HG02798 (cell line): Measurements from ENCODE around the gene CCDC68.
"Not testable (repeated sequence)": the region's sequence is repeated elsewhere in the genome, so short reads cannot be mapped to it uniquely, and the experiment has no call there.

Experiments
- ATAC-seq: cut with Tn5 transposase; IDR thresholded peaks from one replicate; pipeline ENCODE4 v1.9.1; 2021; ENCODE audit warnings: mild to moderate bottlenecking; ENCODE audit not compliant: unreplicated experiment, poor library complexity

CCDC68 gene

DNA sequence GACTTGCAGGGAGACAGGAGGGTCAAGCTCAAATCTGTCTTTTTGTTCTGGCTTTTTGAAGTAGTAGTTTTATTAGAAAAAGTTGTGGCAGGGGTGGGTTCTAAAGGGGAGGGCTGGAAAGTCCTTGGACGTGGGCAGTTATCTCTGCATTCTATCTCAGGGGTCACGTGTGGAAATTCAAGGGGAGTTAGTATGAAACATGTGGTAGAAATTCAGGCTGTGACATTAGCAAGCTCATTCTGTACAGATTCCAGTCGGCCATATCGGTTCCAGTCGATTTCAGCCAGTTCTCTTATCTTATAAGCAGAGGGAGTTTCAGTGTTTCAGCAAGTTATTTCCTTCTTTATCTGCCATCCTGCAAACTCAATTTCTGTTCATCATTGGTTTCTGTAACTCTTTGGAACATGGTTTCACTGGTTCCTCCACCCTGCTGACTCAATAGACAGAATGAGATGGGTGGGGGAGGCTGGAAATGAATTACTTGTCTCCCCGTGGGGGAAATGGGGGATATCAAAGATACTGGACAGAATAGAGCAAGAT lies 78.0 kb downstream of the CCDC68 start:
- ATAC-seq = no peak

DNA sequence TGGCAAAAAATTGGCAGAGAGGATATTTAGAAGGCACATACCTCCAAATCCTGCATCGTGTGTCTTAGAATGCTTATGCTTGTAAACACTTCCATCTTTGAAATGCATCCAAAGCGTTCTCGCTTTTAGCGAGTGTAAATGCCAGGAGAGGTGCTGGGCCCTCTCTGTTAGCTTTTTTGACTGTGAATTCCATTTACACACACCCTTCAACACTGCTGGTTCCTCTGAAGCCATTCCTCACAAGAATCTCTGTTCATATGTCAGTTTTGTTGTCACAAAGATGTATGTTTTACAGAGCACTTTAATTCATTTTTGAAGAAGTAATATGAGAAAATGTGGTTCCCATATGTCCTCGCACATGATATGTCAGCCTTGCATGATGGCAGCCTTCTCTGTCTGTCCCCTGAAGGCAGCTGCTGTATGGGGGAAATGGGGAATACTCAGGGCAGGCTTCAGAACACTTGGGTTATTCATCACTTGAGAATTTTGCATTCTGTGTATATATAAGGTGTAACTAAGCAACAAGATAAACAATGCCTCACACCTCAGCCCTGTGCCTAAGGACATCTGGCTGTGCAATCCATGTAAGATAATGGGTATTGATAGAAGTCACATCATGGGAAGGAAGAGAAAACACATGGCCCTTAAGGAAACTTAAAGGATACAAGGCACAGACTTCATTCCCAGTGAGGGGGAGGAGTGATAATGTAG lies 78.7 kb downstream of the CCDC68 start:
- ATAC-seq = no peak

DNA sequence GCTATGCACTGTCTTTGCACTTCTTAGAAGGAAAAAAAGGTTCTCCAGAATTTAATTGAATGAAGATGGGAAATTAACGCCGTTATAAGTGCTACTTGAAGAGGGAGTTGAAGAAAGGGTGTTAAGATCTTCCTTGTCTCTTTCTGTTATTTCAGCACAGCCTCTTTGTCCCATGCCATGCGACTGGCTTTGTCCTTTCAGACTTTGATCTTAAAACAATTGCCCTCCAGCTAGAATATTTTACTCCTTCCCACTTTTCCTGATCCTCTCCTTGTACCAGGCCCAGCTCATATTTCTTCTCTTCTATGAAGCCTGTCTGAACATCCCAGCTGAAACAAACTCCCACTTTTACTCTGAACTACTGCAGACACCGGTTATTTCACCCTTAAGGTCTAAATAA lies 79.6 kb downstream of the CCDC68 start:
- no peak for ATAC-seq

DNA sequence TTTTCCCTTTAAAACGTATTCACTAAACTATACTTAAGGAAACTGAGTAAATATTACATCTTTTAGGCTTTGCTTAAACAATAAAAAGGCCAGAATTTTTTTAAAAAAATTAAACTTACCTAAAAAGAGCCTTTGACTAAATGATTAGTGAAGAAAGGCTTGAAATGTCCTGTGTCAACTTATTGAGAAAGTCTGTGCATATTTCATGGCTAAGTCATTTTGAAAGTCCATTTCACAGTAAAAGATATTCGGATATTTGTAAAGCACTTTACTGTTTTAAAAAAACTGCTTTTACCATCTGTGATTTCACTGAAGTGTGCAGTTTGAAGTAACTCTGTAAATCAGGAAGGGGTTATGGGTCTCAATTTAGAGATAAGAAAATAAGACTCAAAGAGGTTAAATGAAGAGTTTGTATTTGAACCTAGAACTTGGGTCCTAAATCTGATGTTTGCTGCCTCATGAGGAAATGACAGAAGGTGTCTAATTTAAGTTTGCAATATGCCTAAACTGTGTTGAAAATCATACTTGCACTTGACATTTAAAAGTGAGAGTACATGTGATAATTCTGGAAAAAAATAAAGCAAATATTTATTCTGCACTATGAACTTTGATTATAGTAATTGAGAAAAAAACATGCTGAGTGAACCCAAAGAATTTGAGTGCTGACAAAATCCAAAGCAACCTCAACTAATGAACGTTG lies 80.5 kb downstream of the CCDC68 start:
- no peak for ATAC-seq

DNA sequence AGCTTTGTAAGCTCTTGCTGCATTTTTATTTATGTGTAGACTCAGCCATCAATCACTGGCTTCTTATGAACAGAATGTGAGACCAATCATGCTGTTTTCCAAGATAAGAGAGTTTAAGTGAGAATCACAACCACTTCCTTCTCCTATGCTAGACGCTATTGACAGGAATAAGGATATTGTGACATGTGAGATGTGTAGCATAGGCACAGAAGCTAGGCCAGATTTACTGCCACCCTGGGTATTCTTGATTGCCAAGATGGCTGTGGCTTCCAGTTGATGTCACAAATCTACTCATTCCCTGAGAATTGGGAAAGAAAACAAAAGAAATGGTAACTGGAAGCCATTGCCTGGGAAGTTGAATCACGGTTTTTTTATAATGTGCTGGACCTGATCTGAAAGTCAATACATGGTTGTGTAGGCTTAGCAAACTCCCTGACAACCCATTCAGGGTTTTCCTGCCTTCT lies 81.1 kb downstream of the CCDC68 start:
- no peak for ATAC-seq

DNA sequence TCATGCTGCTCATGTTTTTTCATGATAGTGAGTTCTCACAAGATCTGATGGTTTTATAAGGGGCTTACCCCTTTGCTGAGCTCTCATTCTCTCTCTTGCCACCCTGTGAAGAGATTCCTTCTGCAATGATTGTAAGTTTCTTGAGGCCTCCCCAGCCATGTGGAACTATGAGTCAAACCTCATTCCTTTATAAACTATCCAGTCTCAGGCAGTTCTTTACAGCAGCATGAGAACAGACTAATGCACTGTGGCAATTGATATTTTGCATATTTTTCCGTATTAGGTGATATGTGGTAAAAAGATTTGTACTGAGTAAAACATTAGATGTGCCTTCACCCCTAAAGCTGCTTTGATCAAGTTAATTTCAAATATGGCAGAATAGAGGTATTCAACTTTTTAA lies 82.2 kb downstream of the CCDC68 start:
- ATAC-seq = no peak

DNA sequence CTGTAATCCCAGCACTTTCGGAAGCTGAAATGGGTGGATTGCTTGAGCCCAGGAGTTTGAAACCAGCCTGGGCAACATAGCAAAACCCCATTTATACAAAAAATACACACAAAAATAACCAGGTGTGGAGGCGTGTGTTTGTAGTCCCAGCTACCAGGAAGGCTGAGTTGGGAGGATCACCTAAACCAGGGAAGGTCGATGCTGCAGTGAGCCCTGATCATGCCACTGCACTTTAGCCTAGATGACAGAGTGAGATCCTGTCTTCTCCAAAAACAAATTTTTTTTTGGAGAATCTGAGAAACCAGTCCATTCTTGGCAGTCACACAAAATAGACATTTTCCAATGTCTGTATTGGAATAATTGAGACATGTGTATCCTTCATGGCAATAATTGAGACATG lies 84.2 kb downstream of the CCDC68 start:
- no peak for ATAC-seq

DNA sequence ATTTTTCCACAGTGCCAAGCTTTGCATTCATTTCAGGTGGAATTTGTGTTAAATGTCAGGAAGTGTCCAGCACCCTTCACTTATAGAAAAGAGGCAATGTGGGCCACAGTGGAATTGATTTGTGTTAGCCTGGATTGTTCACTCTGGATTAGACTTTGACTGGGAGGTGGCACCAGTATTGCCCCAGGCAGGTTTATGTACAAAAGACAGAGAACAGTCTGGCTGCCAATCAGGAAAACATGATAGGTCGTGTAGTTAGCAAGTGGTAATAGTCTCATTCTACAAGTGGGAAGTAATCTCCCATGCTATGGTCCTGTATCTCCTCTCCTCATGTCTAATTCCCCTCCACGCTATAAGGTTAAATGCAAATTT lies 85.4 kb downstream of the CCDC68 start:
- ATAC-seq = no peak

DNA sequence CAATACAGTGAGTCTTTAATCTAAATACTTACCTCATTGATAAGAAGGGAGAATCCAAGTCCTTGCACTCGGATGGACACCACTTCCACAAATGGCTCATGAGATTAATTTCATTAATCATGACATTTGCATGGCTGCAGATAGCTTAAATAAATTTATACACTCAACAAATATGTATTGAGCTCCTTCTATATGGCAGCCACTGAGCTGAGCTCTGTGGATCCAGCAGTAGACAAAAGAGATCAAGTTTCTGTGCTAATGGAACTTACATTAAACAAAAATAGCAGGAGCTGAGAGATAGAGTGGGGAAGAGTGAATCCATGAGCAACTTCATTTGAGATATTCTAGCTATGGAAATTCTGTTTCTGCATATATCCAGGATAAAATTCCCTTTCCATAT lies 86.6 kb downstream of the CCDC68 start:
- ATAC-seq = no peak

DNA sequence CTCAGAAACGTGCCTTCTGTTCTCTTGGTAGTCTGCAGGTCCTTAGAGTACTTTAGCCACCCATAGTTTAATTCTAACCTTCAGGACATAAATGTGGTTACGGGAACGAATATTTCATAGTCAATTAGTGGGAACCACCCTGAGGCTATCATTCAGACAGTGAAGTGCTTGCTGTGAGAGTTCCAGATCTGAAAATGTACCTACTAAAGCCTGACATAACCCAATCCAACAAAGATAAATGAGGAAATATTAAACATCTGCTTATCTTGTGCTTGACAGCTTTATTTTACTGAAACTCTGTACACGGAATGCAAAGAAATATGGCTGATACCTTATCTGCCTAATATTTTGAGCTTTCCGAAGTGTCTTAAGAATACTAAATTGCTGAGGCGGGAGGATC lies 88.0 kb downstream of the CCDC68 start:
- no peak for ATAC-seq

DNA sequence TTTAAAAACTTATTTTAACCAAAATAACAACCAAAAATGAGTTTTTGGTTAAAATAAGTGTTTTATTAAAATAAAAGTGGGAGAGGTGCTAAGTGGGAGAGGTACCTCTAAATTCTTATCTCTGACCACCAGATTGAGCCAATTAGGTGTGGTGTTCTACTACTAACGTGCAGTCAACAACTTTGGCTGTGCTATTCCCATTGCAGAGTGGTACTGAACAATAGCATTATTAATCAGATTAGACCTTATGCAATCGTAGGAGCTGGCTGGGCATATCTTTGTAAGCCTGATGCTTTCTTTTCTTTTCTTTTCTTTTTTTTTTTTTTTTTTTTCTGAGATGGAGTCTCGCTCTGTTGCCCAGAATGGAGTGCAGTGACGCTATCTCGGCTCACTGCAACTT lies 92.1 kb downstream of the CCDC68 start:
- ATAC-seq = no peak

DNA sequence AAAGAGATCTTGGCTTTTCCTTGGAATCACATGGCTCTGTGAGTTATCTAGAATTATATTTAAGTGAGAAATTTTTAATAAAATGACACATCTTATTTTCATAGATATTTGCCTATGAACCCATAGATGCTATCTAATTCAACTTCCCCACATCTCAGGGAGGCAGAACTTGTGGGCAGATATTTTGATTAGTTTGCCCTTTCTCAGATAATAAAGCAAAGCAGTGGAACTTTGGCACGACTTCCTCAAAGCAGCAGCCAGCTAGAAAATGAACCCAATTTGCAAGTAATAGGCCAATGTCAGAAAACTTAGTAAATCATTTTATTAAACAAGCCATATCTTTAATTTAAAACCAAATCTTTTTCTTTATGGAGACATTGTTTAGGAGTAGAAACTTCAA lies 98.3 kb downstream of the CCDC68 start:
- no peak for ATAC-seq

DNA sequence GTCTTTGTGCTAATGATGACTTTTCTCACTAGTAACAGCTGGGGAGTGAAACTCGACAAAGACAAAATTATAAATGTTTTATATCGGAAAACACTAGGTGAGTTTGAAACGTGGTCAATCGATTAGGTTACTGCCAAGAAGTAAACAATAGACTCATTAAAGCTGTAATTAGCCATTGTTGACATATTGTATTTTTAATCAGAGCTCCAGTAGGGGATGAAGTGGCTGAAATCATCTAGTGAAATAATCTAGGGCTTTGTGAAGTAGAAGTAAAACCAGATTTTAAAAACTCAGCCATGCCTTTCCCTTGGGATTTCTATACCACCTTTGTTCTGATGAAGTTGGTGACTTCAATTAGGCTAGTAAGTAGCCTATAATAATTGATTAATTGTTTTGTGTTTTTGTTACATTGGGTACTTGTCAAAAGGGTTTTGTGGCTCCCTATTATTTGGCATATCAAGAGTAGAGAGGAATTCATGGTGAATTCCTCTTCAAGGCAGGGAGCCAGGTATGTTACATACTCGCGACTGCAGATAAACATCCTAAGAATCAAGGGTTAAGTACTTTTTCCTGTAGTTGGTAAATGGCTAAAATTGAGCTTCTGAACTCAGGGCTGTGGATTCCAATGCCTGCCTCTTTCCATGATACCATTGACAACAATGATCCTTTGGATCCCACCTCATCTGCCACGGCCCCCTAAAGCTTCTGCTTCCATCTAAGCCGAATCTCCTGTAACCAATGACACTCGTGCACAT lies 99.4 kb downstream of the CCDC68 start:
- ATAC-seq = no peak

DNA sequence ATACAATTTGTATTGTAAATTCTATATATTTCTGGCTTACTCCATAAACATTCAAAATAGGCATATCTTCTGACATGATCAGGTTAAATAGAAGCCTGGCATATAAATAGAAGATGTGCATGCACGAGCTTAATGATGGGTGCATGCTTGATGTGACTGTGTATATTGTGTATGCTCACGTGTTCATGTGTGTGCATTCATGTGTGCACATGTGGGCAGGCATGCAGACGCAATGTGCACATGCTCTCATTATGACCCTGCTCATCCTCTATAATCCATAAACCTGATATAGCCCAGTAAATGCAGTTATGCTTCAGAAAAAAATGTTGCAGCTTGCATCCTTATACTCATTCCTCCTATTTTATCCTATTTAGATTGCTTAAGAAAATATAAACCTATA lies 101.8 kb downstream of the CCDC68 start:
- ATAC-seq = no peak

DNA sequence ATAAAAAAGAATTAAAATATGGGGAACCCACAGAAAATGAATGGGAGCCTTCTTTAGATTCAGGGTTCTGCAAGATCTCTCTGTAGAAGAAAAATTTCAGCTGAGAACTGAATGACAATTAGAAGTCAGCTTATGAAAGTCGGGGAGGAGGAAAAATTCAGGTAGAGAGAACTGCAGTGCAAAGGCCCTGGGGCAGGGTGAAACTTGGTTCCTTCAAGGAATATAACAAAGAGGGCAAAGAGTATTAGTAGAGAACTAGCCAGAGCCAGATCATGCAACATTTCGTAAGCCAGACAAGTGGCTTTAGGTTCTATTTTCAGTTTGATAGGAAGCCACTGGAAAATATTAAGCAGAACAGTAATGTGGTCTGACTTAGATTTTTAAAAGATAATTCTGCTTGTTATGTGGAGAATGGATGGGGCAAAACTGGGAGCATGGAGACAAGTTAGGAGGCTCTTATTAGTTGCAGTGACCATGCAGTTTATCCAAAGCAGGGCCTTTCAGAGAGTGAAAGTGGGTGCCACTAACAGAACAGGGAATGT lies 103.1 kb downstream of the CCDC68 start:
- ATAC-seq = no peak

DNA sequence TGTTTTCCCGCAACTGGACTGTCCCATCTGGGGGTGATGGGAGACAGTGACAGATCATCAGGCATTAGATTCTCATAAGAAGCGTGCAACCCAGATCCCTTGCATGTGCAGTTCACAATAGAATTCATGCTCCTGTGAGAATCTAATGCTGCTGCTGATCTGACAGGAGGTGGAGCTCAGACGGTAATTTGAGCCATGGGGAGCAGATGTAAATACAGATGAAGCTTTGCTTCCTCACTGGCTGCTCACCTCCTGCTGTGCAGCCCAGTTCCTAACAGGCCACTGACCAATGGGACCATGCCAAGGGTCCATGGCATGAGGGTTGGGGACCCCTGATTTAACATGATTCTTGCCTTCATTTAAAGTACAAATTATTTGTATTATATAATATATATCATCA lies 104.2 kb downstream of the CCDC68 start:
- ATAC-seq = not testable (repeated sequence)

DNA sequence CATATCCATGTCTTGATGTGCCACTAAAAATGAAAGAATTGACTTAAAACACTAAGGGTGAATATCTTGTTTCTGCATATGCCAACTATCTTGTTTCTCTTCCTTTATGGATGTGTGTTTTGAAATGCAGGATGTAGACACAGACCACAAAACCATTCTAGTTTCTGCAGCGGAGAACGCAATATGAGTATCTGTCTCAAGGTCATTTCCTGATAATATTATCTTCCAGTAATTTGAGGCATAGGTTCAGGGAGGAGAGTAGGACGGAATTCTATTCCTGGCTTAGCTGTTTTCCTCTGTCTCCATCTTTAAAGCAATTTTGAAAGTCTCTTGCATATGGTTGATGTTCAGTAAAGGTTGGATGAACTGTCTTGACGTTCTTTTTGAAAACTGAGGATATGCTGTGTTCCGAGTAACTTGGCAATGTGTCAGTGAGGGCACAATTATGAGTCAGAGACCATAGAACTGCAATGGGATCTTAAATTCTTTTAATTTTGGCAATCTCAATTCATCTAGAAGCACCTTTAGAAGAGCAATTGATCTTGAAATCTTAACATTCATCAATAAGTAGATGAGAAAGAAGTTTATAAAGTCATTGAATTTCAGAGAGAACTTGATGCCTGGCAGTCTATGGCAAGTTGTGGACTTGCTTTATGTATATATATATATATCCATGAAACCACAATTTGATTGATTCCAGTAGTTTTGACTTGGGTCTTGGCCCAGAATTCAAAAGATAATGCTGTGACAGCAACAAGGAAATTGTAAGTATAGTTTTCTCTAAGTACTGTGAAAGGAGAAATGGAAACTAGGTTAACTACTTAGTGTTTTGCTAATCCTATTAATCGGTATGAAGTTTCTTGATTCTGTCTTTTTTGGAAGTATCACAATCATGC lies 106.2 kb downstream of the CCDC68 start:
- ATAC-seq = no peak
